ENCODE results near the gene SCG2. TPM values are rescaled to one million over a fixed set of nuclear protein-coding genes. Genes with fewer than 3 reads are reported as not detected.

SCG2 gene
- total and polyA plus RNA-seq, 2 experiments from 2014 or later, result 14.2 to 23.0 TPM

DNA sequence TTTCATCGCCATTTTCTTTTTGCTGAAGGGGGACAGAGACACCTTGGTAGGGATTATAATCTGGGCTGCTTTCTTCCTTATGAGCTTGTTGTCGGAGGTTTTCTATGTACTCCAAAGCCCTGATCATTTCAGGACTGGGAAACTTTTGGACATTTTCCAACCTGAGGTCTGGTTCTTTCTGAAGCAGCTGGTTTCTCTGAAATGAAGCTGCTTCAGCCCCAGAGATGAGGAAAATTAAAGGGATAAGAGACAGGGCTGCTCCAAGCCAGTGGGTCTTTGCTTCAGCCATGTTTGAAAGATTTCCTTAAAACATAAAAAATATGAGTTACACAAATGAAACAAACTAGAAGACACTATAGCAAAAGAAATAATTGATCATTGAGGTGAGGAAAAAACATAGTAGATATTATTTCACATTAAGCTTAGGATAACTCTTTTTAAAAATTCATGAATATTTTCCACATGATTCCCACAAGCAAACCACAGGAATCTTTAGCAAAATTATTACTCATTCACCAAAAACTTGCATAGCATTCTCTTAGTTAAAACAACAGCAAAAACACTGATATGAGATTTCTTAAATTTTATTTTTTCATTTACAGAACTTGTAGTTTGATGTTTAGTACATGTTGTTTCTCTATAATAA lies 3.0 kb downstream of the SCG2 start:
- H4K20me1 ChIP-seq (ENCODE audit: insufficient read depth, poor library complexity, severe bottlenecking), result no peaks in the 10 kb centered on the region
- DNase-seq (ENCODE audit: low spot score), result no peak
- no peak overlapping the region for H3K4me3 ChIP-seq
- no peaks in the 10 kb centered on the region for H3K9me3 ChIP-seq (ENCODE audit: low read depth)
- H3K9me2 ChIP-seq (replicated peaks; ENCODE audit: insufficient read depth), result no peaks in the 10 kb centered on the region
- TF ChIP-seq EZH2 (IDR thresholded peaks at IDR 0.05; ENCODE audit: borderline replicate concordance) (no peak), EZH2phosphoT487 (IDR thresholded peaks at IDR 0.05; ENCODE audit: low read depth, severe bottlenecking, unreplicated experiment) (no peak)
- TF ChIP-seq, protein P1, sequence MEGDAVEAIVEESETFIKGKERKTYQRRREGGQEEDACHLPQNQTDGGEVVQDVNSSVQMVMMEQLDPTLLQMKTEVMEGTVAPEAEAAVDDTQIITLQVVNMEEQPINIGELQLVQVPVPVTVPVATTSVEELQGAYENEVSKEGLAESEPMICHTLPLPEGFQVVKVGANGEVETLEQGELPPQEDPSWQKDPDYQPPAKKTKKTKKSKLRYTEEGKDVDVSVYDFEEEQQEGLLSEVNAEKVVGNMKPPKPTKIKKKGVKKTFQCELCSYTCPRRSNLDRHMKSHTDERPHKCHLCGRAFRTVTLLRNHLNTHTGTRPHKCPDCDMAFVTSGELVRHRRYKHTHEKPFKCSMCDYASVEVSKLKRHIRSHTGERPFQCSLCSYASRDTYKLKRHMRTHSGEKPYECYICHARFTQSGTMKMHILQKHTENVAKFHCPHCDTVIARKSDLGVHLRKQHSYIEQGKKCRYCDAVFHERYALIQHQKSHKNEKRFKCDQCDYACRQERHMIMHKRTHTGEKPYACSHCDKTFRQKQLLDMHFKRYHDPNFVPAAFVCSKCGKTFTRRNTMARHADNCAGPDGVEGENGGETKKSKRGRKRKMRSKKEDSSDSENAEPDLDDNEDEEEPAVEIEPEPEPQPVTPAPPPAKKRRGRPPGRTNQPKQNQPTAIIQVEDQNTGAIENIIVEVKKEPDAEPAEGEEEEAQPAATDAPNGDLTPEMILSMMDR (IDR thresholded peaks at IDR 0.05; ENCODE audit: poor library complexity), result no peak
- peak overlapping the region; percentile 29 for H3K27ac ChIP-seq
- no peak overlapping the region for H3K4me2 ChIP-seq
- no peaks in the 10 kb centered on the region for H3K4me1 ChIP-seq (ENCODE audit: insufficient read depth)
- no peaks in the 10 kb centered on the region for H3K79me2 ChIP-seq
- H3K27me3 ChIP-seq, result no peaks in the 10 kb centered on the region
- WGBS (ENCODE audit: low lambda C conversion rate, missing lambda C conversion rate), result 79% methylated on average over 2 of the region's 2 CpGs
- no peaks in the 10 kb centered on the region for H3K36me3 ChIP-seq (replicated peaks; ENCODE audit: insufficient read depth, low read depth)
- no peak overlapping the region for H2AFZ ChIP-seq

DNA sequence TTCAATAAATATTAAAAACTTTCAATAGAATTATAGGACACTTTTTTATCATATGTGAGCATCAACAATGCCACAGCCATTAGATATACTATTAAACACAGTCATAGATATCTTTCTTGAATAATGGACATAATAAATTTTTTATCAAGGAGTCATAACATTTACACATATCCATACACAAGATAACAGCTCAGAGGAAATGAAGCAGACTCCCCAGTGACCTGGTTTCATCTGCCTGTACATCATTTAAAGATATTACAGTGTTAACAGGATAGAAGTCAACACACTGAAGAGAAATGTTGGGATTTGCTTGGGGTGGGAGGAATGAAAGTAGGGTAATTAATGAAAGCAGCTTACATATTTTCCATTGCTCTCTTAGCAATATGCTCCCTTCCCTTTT lies 5.1 kb downstream of the SCG2 start:
- no peak overlapping the region for H3K27ac ChIP-seq

DNA sequence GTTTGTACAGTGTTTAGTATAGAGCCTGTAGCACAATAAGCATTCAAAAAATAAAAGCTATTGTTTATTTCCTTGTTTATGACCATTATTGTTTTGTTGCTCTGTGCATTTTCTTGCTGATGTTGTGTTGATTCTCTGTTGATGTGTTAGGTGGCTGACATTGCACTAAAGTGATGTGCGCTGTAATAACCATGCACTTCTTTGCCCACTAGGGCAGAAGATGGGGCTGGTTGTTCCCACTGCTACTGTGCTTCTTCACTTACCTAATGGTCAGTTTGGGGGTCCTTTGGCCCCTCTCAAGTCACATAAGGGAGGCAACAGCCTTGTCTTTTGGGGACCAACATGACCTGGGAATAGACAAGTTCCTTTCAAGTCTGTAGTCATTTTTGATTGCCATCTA lies 6.0 kb downstream of the SCG2 start:
- Histone ChIP-seq H3K4me3 (no peak overlapping the region), H2AFZ (no peak overlapping the region), H3K27ac (no peak overlapping the region), H3K9me3 (ENCODE audit: low read depth) (no peaks in the 10 kb centered on the region), H3K27me3 (no peaks in the 10 kb centered on the region), H3K79me2 (no peaks in the 10 kb centered on the region), H4K20me1 (ENCODE audit: insufficient read depth, poor library complexity, severe bottlenecking) (no peaks in the 10 kb centered on the region), H3K36me3 (replicated peaks; ENCODE audit: insufficient read depth, low read depth) (no peaks in the 10 kb centered on the region), H3K4me2 (no peak overlapping the region), H3K9me2 (replicated peaks; ENCODE audit: insufficient read depth) (no peaks in the 10 kb centered on the region), H3K4me1 (ENCODE audit: insufficient read depth) (no peaks in the 10 kb centered on the region)
- WGBS (ENCODE audit: low lambda C conversion rate, missing lambda C conversion rate), result 100% methylated on average over 1 of the region's 1 CpG
- no peak for TF ChIP-seq EZH2 (IDR thresholded peaks at IDR 0.05; ENCODE audit: borderline replicate concordance)
- no peak for TF ChIP-seq EZH2phosphoT487 (IDR thresholded peaks at IDR 0.05; ENCODE audit: low read depth, severe bottlenecking, unreplicated experiment)
- TF ChIP-seq, protein P1 (IDR thresholded peaks at IDR 0.05; ENCODE audit: poor library complexity), result no peak
- DNase-seq (ENCODE audit: low spot score), result no peak

More for the DNA sequence above, 5.1 kb downstream of the SCG2 start:
- H3K9me3 ChIP-seq (ENCODE audit: low read depth), result no peaks in the 10 kb centered on the region
- no peaks in the 10 kb centered on the region for H3K79me2 ChIP-seq
- H3K4me2 ChIP-seq, result no peak overlapping the region
- H3K4me1 ChIP-seq (ENCODE audit: insufficient read depth), result no peaks in the 10 kb centered on the region
- H3K36me3 ChIP-seq (replicated peaks; ENCODE audit: insufficient read depth, low read depth), result no peaks in the 10 kb centered on the region
- DNase-seq (ENCODE audit: low spot score), result no peak
- no peak overlapping the region for H3K4me3 ChIP-seq
- H4K20me1 ChIP-seq (ENCODE audit: insufficient read depth, poor library complexity, severe bottlenecking), result no peaks in the 10 kb centered on the region
- no peaks in the 10 kb centered on the region for H3K27me3 ChIP-seq
- H2AFZ ChIP-seq, result no peak overlapping the region
- H3K9me2 ChIP-seq (replicated peaks; ENCODE audit: insufficient read depth), result no peaks in the 10 kb centered on the region
- TF ChIP-seq EZH2phosphoT487 (IDR thresholded peaks at IDR 0.05; ENCODE audit: low read depth, severe bottlenecking, unreplicated experiment) (no peak), EZH2 (IDR thresholded peaks at IDR 0.05; ENCODE audit: borderline replicate concordance) (no peak)
- TF ChIP-seq, protein P1 (IDR thresholded peaks at IDR 0.05; ENCODE audit: poor library complexity), result no peak

Data from hepatocyte (in vitro differentiated cells).